Esophagus (tissue), 2 donors: Measurements from ENCODE around the gene MRC1. TPM values are rescaled to one million over a fixed set of nuclear protein-coding genes. Genes with fewer than 3 reads are reported as not detected.

Experiments
- H3K27ac ChIP-seq, 2 donors: one replicate each; pipeline ENCODE4 v1.5.1; 2013; ENCODE audit warnings: low read depth in 2 of 2, mild to moderate bottlenecking in 2 of 2, inconsistent platforms in 1 of 2, low read length in 1 of 2, moderate library complexity in 1 of 2
- H3K27me3 ChIP-seq, 2 donors: one replicate each; pipeline ENCODE4 v1.6.1; 2013; ENCODE audit warnings: low read length in 2 of 2, control low read depth in 1 of 2, mild to moderate bottlenecking in 1 of 2; ENCODE audit not compliant: insufficient read depth in 2 of 2, control insufficient read depth in 1 of 2
- H3K36me3 ChIP-seq, 2 donors: one replicate each; pipeline ENCODE4 v1.6.1; 2013; ENCODE audit warnings: low read length in 1 of 2; ENCODE audit not compliant: control insufficient read depth in 2 of 2, insufficient read depth in 2 of 2
- H3K4me1 ChIP-seq, 2 donors: one replicate each; pipeline ENCODE4 v1.6.1; 2013; ENCODE audit warnings: low read length in 1 of 2; ENCODE audit not compliant: control insufficient read depth in 2 of 2, insufficient read depth in 2 of 2
- H3K4me3 ChIP-seq, 2 donors: one replicate each; pipeline ENCODE4 v1.5.1; 2013; ENCODE audit warnings: low read length in 2 of 2, mild to moderate bottlenecking in 2 of 2, low read depth in 1 of 2, moderate library complexity in 1 of 2
- H3K9me3 ChIP-seq, 2 donors: one replicate each; pipeline ENCODE4 v1.6.1; 2013; ENCODE audit warnings: mild to moderate bottlenecking in 2 of 2, low read depth in 1 of 2, low read length in 1 of 2, moderate library complexity in 1 of 2; ENCODE audit not compliant: control insufficient read depth in 2 of 2, insufficient read depth in 1 of 2
- WGBS, 2 donors: extraction: QIAGEN DNeasy Blood & Tissue Kit; methylation state at CpG; one replicate each; pipeline ENCODE4 v1.1.7; 2013; 5-methylcytosine and 5-hydroxymethylcytosine counted together
- polyA plus RNA-seq, 2 donors: library from polyadenylated mRNA; stranded (reverse); fragments of 200-250 nt; gene quantifications; one replicate each; pipeline ENCODE4 v1.2.3, GENCODE V29; 2013
- donor health status: healthy with polysubstance abuse.
- donor health status: Bipolar disorder and iron deficiency.

The MRC1 gene
- polyA plus RNA-seq, 2 donors = 0.90 to 1.0 TPM

GRCh38 chr10:17835688-17836087 is 26.5 kb downstream of the MRC1 start:
- Histone ChIP-seq H3K36me3 (no peaks in the 10 kb centered on the region), H3K9me3 (no peaks in the 10 kb centered on the region), H3K27me3 (no peaks in the 10 kb centered on the region), H3K4me3 (no peak overlapping the region), H3K4me1 (no peaks in the 10 kb centered on the region), H3K27ac (no peak overlapping the region)
- 43 to 52% methylated on average over 1 of the region's 1 CpG for WGBS, 2 donors

GRCh38 chr10:17836942-17837341 is 27.8 kb downstream of the MRC1 start:
- no peaks in the 10 kb centered on the region for H3K4me1 ChIP-seq
- no peak overlapping the region for H3K27ac ChIP-seq
- H3K4me3 ChIP-seq = no peak overlapping the region
- WGBS, 2 donors = 22 to 23% methylated on average over 8 of the region's 8 CpGs
- no peaks in the 10 kb centered on the region for H3K36me3 ChIP-seq
- no peaks in the 10 kb centered on the region for H3K27me3 ChIP-seq
- H3K9me3 ChIP-seq = no peaks in the 10 kb centered on the region

GRCh38 chr10:17838080-17838648 is 29.0 kb downstream of the MRC1 start:
- no peak overlapping the region for H3K27ac ChIP-seq
- no peak overlapping the region for H3K4me3 ChIP-seq
- no peaks in the 10 kb centered on the region for H3K4me1 ChIP-seq
- H3K27me3 ChIP-seq = no peaks in the 10 kb centered on the region
- no peaks in the 10 kb centered on the region for H3K9me3 ChIP-seq
- H3K36me3 ChIP-seq = no peaks in the 10 kb centered on the region
- WGBS, 2 donors = 61 to 64% methylated on average over 9 of the region's 9 CpGs

- Histone ChIP-seq H3K27ac (no peak overlapping the region), H3K4me1 (no peaks in the 10 kb centered on the region), H3K27me3 (no peaks in the 10 kb centered on the region), H3K9me3 (no peaks in the 10 kb centered on the region), H3K36me3 (no peaks in the 10 kb centered on the region), H3K4me3 (no peak overlapping the region)
- 84 to 90% methylated on average over 1 of the region's 1 CpG for WGBS, 2 donors
These were observed 31.9 kb downstream of the MRC1 start for GRCh38 chr10:17841050-17841449.

- 84 to 89% methylated on average over 5 of the region's 5 CpGs for WGBS, 2 donors
- no peaks in the 10 kb centered on the region for H3K4me1 ChIP-seq
- peaks cover 0 to 3% of the 10 kb centered on the region in 2 donors for H3K27me3 ChIP-seq
- no peak overlapping the region for H3K4me3 ChIP-seq
- no peaks in the 10 kb centered on the region for H3K9me3 ChIP-seq
- H3K36me3 ChIP-seq = no peaks in the 10 kb centered on the region
- H3K27ac ChIP-seq = no peak overlapping the region
These were observed 33.5 kb downstream of the MRC1 start for GRCh38 chr10:17842641-17843040.

- Histone ChIP-seq H3K27ac (no peak overlapping the region), H3K4me1 (no peaks in the 10 kb centered on the region), H3K9me3 (no peaks in the 10 kb centered on the region), H3K4me3 (no peak overlapping the region), H3K36me3 (no peaks in the 10 kb centered on the region), H3K27me3 (peaks cover 0 to 3% of the 10 kb centered on the region in 2 donors)
- 50 to 51% methylated on average over 5 of the region's 5 CpGs for WGBS, 2 donors
These were observed 38.6 kb downstream of the MRC1 start for GRCh38 chr10:17847585-17848296.

- Histone ChIP-seq H3K4me3 (no peak overlapping the region), H3K27ac (no peak overlapping the region), H3K27me3 (peaks cover 0 to 3% of the 10 kb centered on the region in 2 donors), H3K9me3 (no peaks in the 10 kb centered on the region), H3K4me1 (no peaks in the 10 kb centered on the region), H3K36me3 (no peaks in the 10 kb centered on the region)
- 78 to 86% methylated on average over 5 of the region's 5 CpGs for WGBS, 2 donors
These were observed 39.5 kb downstream of the MRC1 start for GRCh38 chr10:17848646-17849045.

GRCh38 chr10:17850501-17850900 is 41.4 kb downstream of the MRC1 start:
- no peaks in the 10 kb centered on the region for H3K36me3 ChIP-seq
- no peaks in the 10 kb centered on the region for H3K4me1 ChIP-seq
- 84 to 88% methylated on average over 3 of the region's 3 CpGs for WGBS, 2 donors
- no peaks in the 10 kb centered on the region for H3K9me3 ChIP-seq
- no peak overlapping the region for H3K27ac ChIP-seq
- H3K4me3 ChIP-seq = no peak overlapping the region
- H3K27me3 ChIP-seq = peaks cover 0 to 3% of the 10 kb centered on the region in 2 donors

- H3K27me3 ChIP-seq = peaks cover 0 to 3% of the 10 kb centered on the region in 2 donors
- H3K36me3 ChIP-seq = no peaks in the 10 kb centered on the region
- 14 to 24% methylated on average over 4 of the region's 4 CpGs for WGBS, 2 donors
- no peak overlapping the region for H3K27ac ChIP-seq
- H3K4me1 ChIP-seq = no peaks in the 10 kb centered on the region
- no peak overlapping the region for H3K4me3 ChIP-seq
- H3K9me3 ChIP-seq = no peaks in the 10 kb centered on the region
These were observed 42.5 kb downstream of the MRC1 start for GRCh38 chr10:17851611-17852010.
